Spinal cord (tissue), 10 donors: Measurements from ENCODE around the gene ADPRM. TPM values are rescaled to one million over a fixed set of nuclear protein-coding genes. Genes with fewer than 3 reads are reported as not detected.
A peak's percentile ranks its signal among the peaks of the same experiment; 100 is the strongest.

Source experiments
- DNase-seq, 6 donors: peaks; one replicate each; pipeline versions ENCODE4 v3.0.0 to v3.0.0-alpha.2; 2013 to 2015; ENCODE audit warnings: low spot score in 6 of 6, low read depth in 4 of 6
- H3K27ac ChIP-seq: one replicate; pipeline ENCODE4 v1.5.1; 2013; ENCODE audit warnings: low read depth, low read length, control low read depth
- H3K27me3 ChIP-seq: one replicate; pipeline ENCODE4 v1.6.1; 2013; ENCODE audit warnings: low read length; ENCODE audit not compliant: control insufficient read depth, insufficient read depth
- H3K36me3 ChIP-seq: one replicate; pipeline ENCODE4 v1.6.1; 2013; ENCODE audit warnings: low read length; ENCODE audit not compliant: control insufficient read depth, insufficient read depth
- H3K4me1 ChIP-seq: one replicate; pipeline ENCODE4 v1.6.1; 2013; ENCODE audit warnings: low read length; ENCODE audit not compliant: control insufficient read depth, insufficient read depth
- H3K4me3 ChIP-seq: one replicate; pipeline ENCODE4 v1.5.1; 2013; ENCODE audit warnings: low read depth, low read length, control low read depth
- H3K9me3 ChIP-seq: one replicate; pipeline ENCODE4 v1.6.1; 2013; ENCODE audit warnings: low read length; ENCODE audit not compliant: control insufficient read depth, insufficient read depth
- WGBS: methylation state at CpG from one replicate; pipeline ENCODE4 v1.1.5; 2013; ENCODE audit warnings: missing lambda C conversion rate; ENCODE audit not compliant: insufficient coverage; 5-methylcytosine and 5-hydroxymethylcytosine counted together
- polyA plus RNA-seq, 2 donors: library from polyadenylated mRNA; unstranded; fragments of 120-200 nt; gene quantifications; one replicate each; pipeline ENCODE4 v1.2.1, GENCODE V29; 2013; ENCODE audit not compliant: insufficient read length in 2 of 2
- total RNA-seq, 2 donors: library from RNA; depleted of rRNA in 1 of 2; stranded (reverse); fragments of 120-200 nt in 1 of 2; fragments of >200 nt in 1 of 2; gene quantifications; one replicate each; pipeline versions ENCODE4 v1.2.3 to v1.2.4, GENCODE V29; 2013 to 2014
- donor health status: healthy.

ADPRM gene
- total and polyA plus RNA-seq, 4 donors, result 8.7 to 14.7 (median 13.0) TPM

DNA sequence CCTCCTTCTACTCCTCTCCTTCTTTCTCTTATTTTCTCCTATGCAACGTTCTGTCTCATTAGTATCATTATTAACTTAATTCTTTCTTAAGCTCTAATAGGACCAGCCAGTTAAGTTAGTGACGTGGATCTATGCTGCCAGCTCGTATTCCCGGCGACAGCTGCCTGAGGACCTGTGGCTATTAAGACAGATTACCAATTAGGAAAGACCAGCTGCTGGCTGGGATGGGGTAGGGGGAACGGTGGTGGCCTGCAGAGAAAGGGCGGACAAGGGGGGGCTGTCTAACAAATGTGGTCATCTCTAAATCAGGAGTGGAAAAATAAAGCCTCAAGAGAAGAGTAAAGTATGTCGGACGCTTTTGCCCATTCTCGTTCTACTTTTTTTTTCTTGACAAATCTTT lies 39.5 kb upstream of the ADPRM start:
- Histone ChIP-seq H3K4me3 (no peak overlapping the region), H3K27ac (no peak overlapping the region), H3K27me3 (no peaks in the 10 kb centered on the region), H3K9me3 (no peaks in the 10 kb centered on the region), H3K4me1 (no peaks in the 10 kb centered on the region), H3K36me3 (peaks cover 6% of the 10 kb centered on the region)
- WGBS, result 41% methylated on average over 7 of the region's 10 CpGs
- peak in 1 of 6 donors; percentile 43 for DNase-seq

DNA sequence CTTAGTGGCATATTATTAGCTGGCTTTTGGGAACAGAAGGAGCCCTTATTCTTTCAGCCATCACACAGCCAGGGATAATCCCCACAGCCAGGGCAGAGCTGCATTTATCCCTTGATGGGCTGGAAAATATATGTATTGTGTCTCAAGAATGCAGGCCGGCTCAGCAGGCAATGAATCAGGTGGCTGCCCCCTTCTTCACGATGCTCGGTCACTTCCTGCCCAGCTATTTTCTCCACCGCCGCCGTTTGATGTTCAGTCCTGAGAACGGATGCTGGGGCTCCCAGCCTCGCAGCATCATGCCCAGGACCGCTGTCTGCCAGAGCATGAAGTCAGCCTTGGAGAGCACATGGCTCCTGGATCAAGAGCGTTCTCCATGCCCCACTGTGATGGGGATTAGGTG lies 36.0 kb upstream of the ADPRM start:
- peak in 1 of 6 donors; percentile 14 for DNase-seq
- no peaks in the 10 kb centered on the region for H3K27me3 ChIP-seq
- no peaks in the 10 kb centered on the region for H3K4me1 ChIP-seq
- 50% methylated on average over 10 of the region's 10 CpGs for WGBS
- H3K27ac ChIP-seq, result no peak overlapping the region
- peaks cover 6% of the 10 kb centered on the region for H3K36me3 ChIP-seq
- H3K9me3 ChIP-seq, result no peaks in the 10 kb centered on the region
- no peak overlapping the region for H3K4me3 ChIP-seq

DNA sequence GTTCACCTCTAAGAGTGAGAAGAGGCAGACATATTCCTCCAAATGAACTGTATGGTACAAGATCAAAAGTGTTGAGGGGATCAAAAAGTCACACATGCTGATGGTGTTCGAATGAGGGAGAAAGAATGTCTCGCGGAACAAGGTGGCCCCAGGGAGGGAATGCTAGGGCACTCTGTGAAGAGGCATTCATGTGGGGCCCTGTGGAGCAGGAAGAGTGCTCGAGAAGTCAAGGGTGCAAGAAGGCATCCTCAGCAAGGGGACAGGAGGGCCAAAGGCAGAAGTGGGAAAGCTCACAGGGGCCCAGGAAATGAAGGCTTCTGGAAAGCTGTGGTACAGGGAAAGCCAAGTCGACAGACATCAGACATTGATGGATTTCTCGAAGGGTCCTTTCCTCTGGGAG lies 34.2 kb upstream of the ADPRM start:
- 93% methylated on average over 5 of the region's 6 CpGs for WGBS

DNA sequence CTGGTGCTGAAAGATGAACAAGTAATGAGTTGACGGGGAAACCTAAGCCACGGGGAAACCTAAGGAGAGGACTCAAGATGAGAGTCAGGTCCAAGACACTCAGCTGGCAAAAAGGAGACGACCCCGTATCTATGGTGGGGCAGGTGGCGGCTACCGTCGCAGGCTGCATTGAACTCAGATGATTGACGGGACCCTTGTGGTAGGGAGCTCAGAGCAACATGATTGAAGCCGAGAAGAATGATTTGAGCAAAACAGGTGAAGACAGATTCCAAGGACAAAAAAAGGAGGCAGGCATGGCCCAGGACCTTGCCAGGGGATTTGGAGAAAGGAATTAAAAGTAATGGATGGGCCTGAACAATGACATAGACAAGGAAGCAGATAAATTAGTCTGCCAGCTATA lies 32.8 kb upstream of the ADPRM start:
- DNase-seq, result no peak
- Histone ChIP-seq H3K36me3 (no peaks in the 10 kb centered on the region), H3K27me3 (no peaks in the 10 kb centered on the region), H3K27ac (no peak overlapping the region), H3K4me1 (no peaks in the 10 kb centered on the region), H3K4me3 (no peak overlapping the region), H3K9me3 (no peaks in the 10 kb centered on the region)
- WGBS, result 79% methylated on average over 8 of the region's 9 CpGs

More for the DNA sequence above, 34.2 kb upstream of the ADPRM start:
- H3K4me1 ChIP-seq, result no peaks in the 10 kb centered on the region
- no peak for DNase-seq
- H3K9me3 ChIP-seq, result no peaks in the 10 kb centered on the region
- H3K27me3 ChIP-seq, result no peaks in the 10 kb centered on the region
- H3K4me3 ChIP-seq, result no peak overlapping the region
- H3K27ac ChIP-seq, result no peak overlapping the region
- peaks cover 3% of the 10 kb centered on the region for H3K36me3 ChIP-seq

DNA sequence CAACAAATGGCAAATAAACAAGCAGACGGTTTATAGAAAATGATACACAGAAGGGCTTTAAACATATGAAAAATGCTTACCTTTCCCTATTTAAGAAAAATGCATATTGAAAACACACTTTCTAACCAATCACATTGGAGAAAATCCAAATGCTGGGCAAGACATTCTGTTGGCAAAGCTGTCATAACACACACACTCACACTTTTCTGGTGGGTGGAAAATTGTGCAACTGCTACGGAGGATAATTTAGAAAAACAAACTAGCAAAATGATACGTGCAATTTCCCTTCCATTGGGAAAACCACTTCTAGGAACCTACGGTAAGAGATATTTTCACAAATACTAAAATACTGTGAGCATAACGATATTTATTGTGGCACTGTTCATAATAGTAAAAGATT lies 30.5 kb upstream of the ADPRM start:
- peak in 1 of 6 donors; percentile 43 for DNase-seq
- Histone ChIP-seq H3K27me3 (no peaks in the 10 kb centered on the region), H3K4me1 (no peaks in the 10 kb centered on the region), H3K27ac (no peak overlapping the region), H3K9me3 (no peaks in the 10 kb centered on the region), H3K36me3 (no peaks in the 10 kb centered on the region), H3K4me3 (no peak overlapping the region)
- no CpG with 5 or more reads among the region's 5 CpGs for WGBS

DNA sequence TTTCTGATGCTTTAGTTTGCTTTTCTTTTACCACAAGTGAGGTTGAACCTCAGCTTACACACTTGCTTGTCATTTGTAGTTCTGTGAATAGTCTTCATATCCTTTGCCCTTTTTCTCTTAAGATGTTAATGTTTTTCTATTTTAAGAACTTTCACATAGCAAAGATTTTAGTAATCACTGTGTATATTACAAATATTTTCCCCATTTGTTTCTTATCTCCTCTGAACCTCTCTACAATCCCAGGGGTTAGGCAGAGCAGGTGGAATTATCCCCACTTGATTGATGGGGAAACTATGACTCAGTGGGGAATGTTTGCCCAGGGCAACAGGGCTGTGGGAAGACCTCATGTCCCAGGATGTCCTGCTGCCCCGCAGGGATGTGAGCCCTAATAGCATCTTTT lies 28.6 kb upstream of the ADPRM start:
- H3K27me3 ChIP-seq, result no peaks in the 10 kb centered on the region
- H3K4me3 ChIP-seq, result no peak overlapping the region
- H3K27ac ChIP-seq, result no peak overlapping the region
- no CpG with 5 or more reads among the region's 1 CpG for WGBS
- H3K36me3 ChIP-seq, result no peaks in the 10 kb centered on the region
- no peaks in the 10 kb centered on the region for H3K4me1 ChIP-seq
- H3K9me3 ChIP-seq, result no peaks in the 10 kb centered on the region
- no peak for DNase-seq

DNA sequence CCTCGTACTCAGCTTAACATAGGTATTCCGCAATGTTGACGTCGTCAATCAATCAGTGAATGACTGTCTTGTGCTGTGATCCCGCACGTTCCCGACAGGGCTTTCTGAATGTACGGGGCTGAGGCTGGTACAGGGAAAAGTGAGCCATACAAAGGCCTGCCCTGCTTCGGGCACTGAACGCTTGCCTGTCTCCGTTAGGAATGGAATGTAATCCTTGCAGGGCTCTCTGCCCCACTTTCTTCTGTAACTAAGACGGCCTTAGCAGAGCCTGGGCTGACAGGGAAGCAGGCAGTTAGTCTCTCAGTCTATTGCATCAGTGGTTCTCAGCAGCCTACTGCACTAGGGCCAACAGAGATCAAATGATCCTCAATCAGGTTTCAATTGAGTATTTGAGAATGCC lies 24.1 kb upstream of the ADPRM start:
- Histone ChIP-seq H3K27me3 (no peaks in the 10 kb centered on the region), H3K27ac (no peak overlapping the region), H3K4me3 (no peak overlapping the region), H3K36me3 (peaks cover 7% of the 10 kb centered on the region), H3K9me3 (no peaks in the 10 kb centered on the region), H3K4me1 (no peaks in the 10 kb centered on the region)
- 95% methylated on average over 12 of the region's 12 CpGs for WGBS
- DNase-seq, result no peak

DNA sequence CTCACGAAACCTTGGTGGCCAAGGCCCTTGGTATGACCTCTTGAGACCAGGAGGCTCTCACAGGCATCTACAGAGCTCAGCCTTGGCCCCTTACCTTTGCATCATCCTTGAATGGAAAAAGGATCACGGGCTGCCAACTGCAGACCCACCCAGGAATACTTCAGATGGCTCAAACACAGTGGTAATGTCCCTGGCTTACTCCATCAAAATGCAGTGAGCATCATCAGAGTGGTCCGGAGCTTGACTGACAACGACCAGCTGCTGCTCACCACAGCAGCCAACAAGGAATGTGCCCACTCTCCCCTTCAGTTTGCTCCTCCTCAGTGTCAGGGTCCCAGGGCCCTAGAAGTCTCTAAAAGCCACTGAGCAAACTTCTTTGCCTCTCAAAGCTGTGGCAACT lies 22.7 kb upstream of the ADPRM start:
- Histone ChIP-seq H3K36me3 (peaks cover 9% of the 10 kb centered on the region), H3K27me3 (no peaks in the 10 kb centered on the region), H3K9me3 (no peaks in the 10 kb centered on the region), H3K4me3 (no peak overlapping the region), H3K4me1 (no peaks in the 10 kb centered on the region), H3K27ac (no peak overlapping the region)
- 92% methylated on average over 4 of the region's 4 CpGs for WGBS
- no peak for DNase-seq

DNA sequence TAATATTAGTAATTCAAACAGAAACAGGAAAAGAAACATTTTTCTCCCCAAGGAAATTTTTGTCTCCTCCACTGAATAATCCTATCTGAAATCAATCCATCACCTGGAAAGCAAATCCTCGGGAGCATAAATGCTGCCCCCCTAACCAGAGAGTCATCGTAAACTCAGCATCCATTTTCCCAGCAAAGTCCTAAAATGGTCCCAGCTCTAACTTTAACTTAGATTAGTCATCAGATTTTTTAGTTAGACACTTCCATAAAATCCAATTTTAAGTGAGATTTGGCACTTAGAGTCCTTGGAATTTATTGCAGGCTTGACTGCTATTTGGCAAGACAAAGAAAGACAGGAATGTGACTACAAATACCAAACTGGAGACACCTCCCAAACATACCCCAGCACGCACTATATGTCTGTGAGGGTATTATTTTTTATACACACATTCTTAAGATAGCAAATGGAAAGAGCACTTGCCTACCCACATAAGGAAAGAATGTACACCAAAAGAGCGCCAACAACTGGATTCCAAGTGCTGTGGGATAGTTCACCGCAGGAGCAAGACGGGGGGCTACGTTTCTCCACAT lies 15.4 kb upstream of the ADPRM start:
- Histone ChIP-seq H3K4me1 (no peaks in the 10 kb centered on the region), H3K27me3 (no peaks in the 10 kb centered on the region), H3K4me3 (no peak overlapping the region), H3K9me3 (no peaks in the 10 kb centered on the region), H3K27ac (no peak overlapping the region), H3K36me3 (peaks cover 37% of the 10 kb centered on the region)
- 60% methylated on average over 1 of the region's 7 CpGs for WGBS
- DNase-seq, result no peak

DNA sequence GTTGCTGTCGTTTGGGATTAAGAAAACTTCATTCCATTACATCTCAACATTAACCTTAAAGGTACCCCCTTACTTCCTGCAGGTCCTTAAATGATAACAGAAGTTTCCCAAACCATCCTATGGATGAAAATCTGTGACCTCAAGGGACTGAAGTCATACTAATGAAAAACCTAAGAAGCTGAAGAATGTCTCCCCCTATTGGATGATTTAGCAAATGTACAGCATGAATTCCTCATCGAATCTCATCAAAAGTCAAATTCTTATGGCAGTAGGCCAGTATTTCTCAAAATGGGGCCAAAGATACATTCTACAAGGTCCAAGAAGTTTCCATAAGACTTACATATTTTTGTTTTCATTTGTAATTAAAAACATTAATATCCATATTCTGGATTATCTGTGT lies 13.5 kb upstream of the ADPRM start:
- no CpG with 5 or more reads among the region's 2 CpGs for WGBS
- H3K27me3 ChIP-seq, result no peaks in the 10 kb centered on the region
- no peaks in the 10 kb centered on the region for H3K9me3 ChIP-seq
- no peak overlapping the region for H3K27ac ChIP-seq
- peaks cover 34% of the 10 kb centered on the region for H3K36me3 ChIP-seq
- peak in 2 of 6 donors; percentile 16 to 39 for DNase-seq
- no peaks in the 10 kb centered on the region for H3K4me1 ChIP-seq
- H3K4me3 ChIP-seq, result no peak overlapping the region
